OCI-LY3 (cell line): ENCODE measurements around the gene DELE1.

Source experiments
- H2AFZ ChIP-seq: fragments of 200-600, 300-600 bp; shearing (Covaris generic); 2 replicates; pipeline ENCODE4 v1.6.0; 2014; ENCODE audit warnings: antibody characterized with exemption, low read depth, low read length
- H3K27ac ChIP-seq: fragments of 200-600, 300-600 bp; sonication (generic); 2 replicates; pipeline ENCODE4 v1.5.1; 2014; ENCODE audit warnings: mild to moderate bottlenecking, low read length, moderate library complexity, mixed read lengths
- H3K27me3 ChIP-seq: fragments of 200-600, 300-600 bp; sonication (generic); 2 replicates; pipeline ENCODE4 v1.6.1; 2014; ENCODE audit warnings: low read depth, low read length, mixed read lengths
- H3K36me3 ChIP-seq: fragments of 200-600, 300-600 bp; sonication (generic); replicated peaks from 2 replicates; pipeline ENCODE3; 2014; ENCODE audit warnings: low read depth, low read length, mixed read lengths
- H3K4me1 ChIP-seq: fragments of 300-600, 200-600 bp; sonication (generic); 2 replicates; pipeline ENCODE4 v1.6.1; 2014; ENCODE audit warnings: low read length, mixed read lengths
- H3K4me2 ChIP-seq: fragments of 200-600, 300-600 bp; sonication (generic); 2 replicates; pipeline ENCODE4 v1.6.1; 2014; ENCODE audit warnings: low read length, mixed read lengths
- H3K4me3 ChIP-seq: fragments of 300-600, 200-600 bp; sonication (generic); 2 replicates; pipeline ENCODE4 v1.5.1; 2014; ENCODE audit warnings: antibody characterized with exemption, mild to moderate bottlenecking, low read length, moderate library complexity
- H3K79me2 ChIP-seq: fragments of 300-600, 200-600 bp; shearing (Covaris generic); 2 replicates; pipeline ENCODE4 v1.6.1; 2014; ENCODE audit warnings: mild to moderate bottlenecking, low read length, mixed read lengths
- H3K9ac ChIP-seq: fragments of 300-600, 200-600 bp; shearing (Covaris generic); 2 replicates; pipeline ENCODE4 v1.6.0; 2014; ENCODE audit warnings: mild to moderate bottlenecking, low read length, moderate library complexity
- H3K9me3 ChIP-seq: fragments of 200-600, 300-600 bp; shearing (Covaris generic); 2 replicates; pipeline ENCODE4 v1.6.1; 2014; ENCODE audit warnings: low read length, mixed read lengths; ENCODE audit not compliant: insufficient read depth
- H4K20me1 ChIP-seq: fragments of 200-600, 300-600 bp; sonication (generic); 2 replicates; pipeline ENCODE4 v1.6.1; 2016; ENCODE audit warnings: low read length, mixed read lengths; ENCODE audit not compliant: insufficient read depth
- EZH2phosphoT487 ChIP-seq: fragments of 200-600 bp; shearing (Covaris generic); IDR thresholded peaks from 2 replicates; pipeline ENCODE4 v1.6.1; 2018; ENCODE audit warnings: antibody characterized with exemption, mixed run types, low read depth
- TF ChIP-seq, protein P1 (sequence below): fragments of 200-600, 300-600 bp; sonication (generic); IDR thresholded peaks from 2 replicates; pipeline ENCODE4 v1.5.1; 2014; ENCODE audit warnings: antibody characterized with exemption, low read length, low read depth

The DELE1 gene

GRCh38 chr5:141875022-141875740 is 48.5 kb upstream of the DELE1 start:
- peaks cover 19% of the 10 kb centered on the region for H3K27me3 ChIP-seq
- H3K4me3 ChIP-seq = no peak overlapping the region
- no peak overlapping the region for H3K9ac ChIP-seq
- TF ChIP-seq EZH2phosphoT487 = no peak
- TF ChIP-seq, protein P1, sequence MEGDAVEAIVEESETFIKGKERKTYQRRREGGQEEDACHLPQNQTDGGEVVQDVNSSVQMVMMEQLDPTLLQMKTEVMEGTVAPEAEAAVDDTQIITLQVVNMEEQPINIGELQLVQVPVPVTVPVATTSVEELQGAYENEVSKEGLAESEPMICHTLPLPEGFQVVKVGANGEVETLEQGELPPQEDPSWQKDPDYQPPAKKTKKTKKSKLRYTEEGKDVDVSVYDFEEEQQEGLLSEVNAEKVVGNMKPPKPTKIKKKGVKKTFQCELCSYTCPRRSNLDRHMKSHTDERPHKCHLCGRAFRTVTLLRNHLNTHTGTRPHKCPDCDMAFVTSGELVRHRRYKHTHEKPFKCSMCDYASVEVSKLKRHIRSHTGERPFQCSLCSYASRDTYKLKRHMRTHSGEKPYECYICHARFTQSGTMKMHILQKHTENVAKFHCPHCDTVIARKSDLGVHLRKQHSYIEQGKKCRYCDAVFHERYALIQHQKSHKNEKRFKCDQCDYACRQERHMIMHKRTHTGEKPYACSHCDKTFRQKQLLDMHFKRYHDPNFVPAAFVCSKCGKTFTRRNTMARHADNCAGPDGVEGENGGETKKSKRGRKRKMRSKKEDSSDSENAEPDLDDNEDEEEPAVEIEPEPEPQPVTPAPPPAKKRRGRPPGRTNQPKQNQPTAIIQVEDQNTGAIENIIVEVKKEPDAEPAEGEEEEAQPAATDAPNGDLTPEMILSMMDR = no peak
- H3K4me2 ChIP-seq = no peak overlapping the region
- H3K4me1 ChIP-seq = peaks cover 5% of the 10 kb centered on the region; the same call in 1 of the 2 replicates
- no peak overlapping the region for H3K27ac ChIP-seq
- no peak overlapping the region for H2AFZ ChIP-seq
- no peaks in the 10 kb centered on the region for H3K36me3 ChIP-seq
- H3K9me3 ChIP-seq = no peaks in the 10 kb centered on the region
- H4K20me1 ChIP-seq = no peaks in the 10 kb centered on the region
- H3K79me2 ChIP-seq = no peaks in the 10 kb centered on the region

- TF ChIP-seq, protein P1 = no peak
- TF ChIP-seq EZH2phosphoT487 = no peak
- Histone ChIP-seq H3K27ac (no peak overlapping the region), H3K27me3 (peaks cover 11% of the 10 kb centered on the region), H3K9me3 (no peaks in the 10 kb centered on the region), H3K4me1 (peaks cover 5% of the 10 kb centered on the region; the same call in 1 of the 2 replicates), H4K20me1 (no peaks in the 10 kb centered on the region), H3K4me2 (no peak overlapping the region), H3K4me3 (no peak overlapping the region), H3K79me2 (no peaks in the 10 kb centered on the region), H3K9ac (no peak overlapping the region), H3K36me3 (no peaks in the 10 kb centered on the region), H2AFZ (no peak overlapping the region)
Measured at GRCh38 chr5:141875795-141876627, 47.7 kb upstream of the DELE1 start.

DNA sequence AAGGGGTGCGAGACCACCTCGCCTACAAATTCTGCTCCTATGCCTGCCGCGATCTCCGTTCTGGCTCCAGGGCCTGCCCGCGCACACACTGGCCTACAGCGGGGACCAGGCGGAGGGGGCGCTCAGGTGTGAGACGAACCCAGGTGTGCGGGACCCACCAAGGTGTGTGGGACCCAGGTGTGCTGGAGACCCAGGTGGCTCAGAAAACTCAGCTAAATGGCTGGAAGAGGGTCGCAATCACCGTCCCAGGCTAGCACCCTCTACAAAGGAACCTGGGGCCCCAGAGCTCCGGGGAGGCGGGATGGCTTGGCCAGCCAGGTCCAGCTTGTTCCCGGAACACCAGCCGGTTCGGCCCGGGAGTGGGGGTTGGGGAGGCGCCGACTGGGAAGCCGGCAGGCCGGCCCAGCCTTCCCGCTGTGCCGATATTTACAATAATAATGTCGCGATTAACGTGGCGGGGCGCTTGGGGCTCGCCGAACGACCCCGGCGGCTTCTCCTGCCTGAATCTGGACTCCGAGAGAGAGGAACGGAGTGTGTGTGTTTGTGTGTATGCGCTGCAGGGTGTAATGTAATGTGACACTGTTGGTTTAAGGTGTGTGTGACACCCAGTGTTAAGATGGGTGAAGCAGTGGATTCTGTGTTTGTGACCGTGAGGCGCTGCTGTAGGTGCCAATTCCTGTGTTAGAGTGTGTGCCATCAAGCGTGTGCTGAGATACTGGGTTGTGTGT is 46.9 kb upstream of the DELE1 start:
- Histone ChIP-seq H3K27me3 (peaks cover 10% of the 10 kb centered on the region), H3K4me3 (no peak overlapping the region), H3K79me2 (no peaks in the 10 kb centered on the region), H4K20me1 (no peaks in the 10 kb centered on the region), H3K36me3 (no peaks in the 10 kb centered on the region), H3K9ac (no peak overlapping the region), H3K9me3 (no peaks in the 10 kb centered on the region), H3K27ac (no peak overlapping the region), H2AFZ (no peak overlapping the region), H3K4me2 (no peak overlapping the region), H3K4me1 (peaks cover 13% of the 10 kb centered on the region)
- TF ChIP-seq, protein P1 = no peak
- TF ChIP-seq EZH2phosphoT487 = no peak
